Trophoblast cell (in vitro differentiated cells and primary cell): ENCODE results near the gene ALKAL2.
A peak's percentile ranks its signal among the peaks of the same experiment; 100 is the strongest.

ENCODE experiments used
- DNase-seq, 2 donors: peaks; one replicate each; pipeline ENCODE4 v3.0.0-alpha.2; 2016
- H2AFZ ChIP-seq: 2 replicates; pipeline ENCODE4 v1.6.1; 2013; ENCODE audit warnings: low read length, moderate library complexity, mild to moderate bottlenecking; ENCODE audit not compliant: insufficient read depth, poor library complexity
- H2AK5ac ChIP-seq: 2 replicates; pipeline ENCODE4 v1.6.1; 2013; ENCODE audit warnings: mild to moderate bottlenecking, low read length
- H2BK120ac ChIP-seq: 2 replicates; pipeline ENCODE4 v1.6.1; 2013; ENCODE audit warnings: low read length, mild to moderate bottlenecking, moderate library complexity; ENCODE audit not compliant: insufficient read depth, poor library complexity
- H2BK12ac ChIP-seq: 2 replicates; pipeline ENCODE4 v1.6.1; 2013; ENCODE audit warnings: mild to moderate bottlenecking, low read length, moderate library complexity
- H2BK5ac ChIP-seq: 2 replicates; pipeline ENCODE4 v1.6.1; 2013; ENCODE audit warnings: low read length, low read depth, moderate library complexity, mild to moderate bottlenecking; ENCODE audit not compliant: poor library complexity
- H3K14ac ChIP-seq: 2 replicates; pipeline ENCODE4 v1.6.1; 2013; ENCODE audit warnings: mild to moderate bottlenecking, low read length
- H3K18ac ChIP-seq: 2 replicates; pipeline ENCODE4 v1.6.1; 2013; ENCODE audit warnings: mild to moderate bottlenecking, low read length
- H3K23ac ChIP-seq: 2 replicates; pipeline ENCODE4 v1.6.1; 2013; ENCODE audit warnings: low read length
- H3K27ac ChIP-seq: 2 replicates; pipeline ENCODE4 v1.5.1; 2013; ENCODE audit warnings: low read depth, mild to moderate bottlenecking, inconsistent platforms, low read length, moderate library complexity
- H3K27me3 ChIP-seq: 2 replicates; pipeline ENCODE4 v1.6.1; 2013; ENCODE audit warnings: inconsistent platforms, mild to moderate bottlenecking, low read length, moderate library complexity; ENCODE audit not compliant: insufficient read depth
- H3K36me3 ChIP-seq, 2 experiments: 1 replicate in 1 of 2; 2 replicates in 1 of 2; pipeline ENCODE4 v1.6.1; 2013; ENCODE audit warnings: low read length in 2 of 2, mild to moderate bottlenecking in 2 of 2, moderate library complexity in 1 of 2; ENCODE audit not compliant: insufficient read depth in 2 of 2, control insufficient read depth in 1 of 2
- H3K4ac ChIP-seq: 2 replicates; pipeline ENCODE4 v1.6.1; 2013; ENCODE audit warnings: low read depth, mild to moderate bottlenecking, low read length, moderate library complexity
- H3K4me1 ChIP-seq, 2 experiments: 1 replicate in 1 of 2; 2 replicates in 1 of 2; pipeline ENCODE4 v1.6.1; 2013; ENCODE audit warnings: low read length in 2 of 2, mild to moderate bottlenecking in 2 of 2, moderate library complexity in 1 of 2; ENCODE audit not compliant: insufficient read depth in 2 of 2, control insufficient read depth in 1 of 2
- H3K4me2 ChIP-seq: 2 replicates; pipeline ENCODE4 v1.6.1; 2013; ENCODE audit warnings: inconsistent platforms, mild to moderate bottlenecking, low read length, moderate library complexity
- H3K4me3 ChIP-seq: 2 replicates; pipeline ENCODE4 v1.5.1; 2013; ENCODE audit warnings: mild to moderate bottlenecking, low read depth, low read length, inconsistent platforms
- H3K79me1 ChIP-seq: one replicate; pipeline ENCODE4 v1.6.1; 2013; ENCODE audit warnings: low read length
- H3K79me2 ChIP-seq: 2 replicates; pipeline ENCODE4 v1.6.1; 2013; ENCODE audit warnings: low read length, mild to moderate bottlenecking; ENCODE audit not compliant: control insufficient read depth, insufficient read depth, poor library complexity
- H3K9ac ChIP-seq: 2 replicates; pipeline ENCODE4 v1.6.1; 2013; ENCODE audit warnings: mild to moderate bottlenecking, low read length
- H3K9me3 ChIP-seq: 2 replicates; pipeline ENCODE4 v1.6.1; 2013; ENCODE audit warnings: low read depth, mild to moderate bottlenecking, control low read depth, inconsistent platforms, low read length; ENCODE audit not compliant: insufficient read depth
- H4K12ac ChIP-seq: 2 replicates; pipeline ENCODE4 v1.6.1; 2013; ENCODE audit warnings: low read depth, mild to moderate bottlenecking, low read length, moderate library complexity
- H4K8ac ChIP-seq: 2 replicates; pipeline ENCODE4 v1.6.1; 2013; ENCODE audit warnings: low read depth, mild to moderate bottlenecking, low read length, moderate library complexity
- H4K91ac ChIP-seq: one replicate; pipeline ENCODE4 v1.6.1; 2013; ENCODE audit warnings: low read depth, mild to moderate bottlenecking, low read length, moderate library complexity
- WGBS: extraction: QIAGEN DNeasy Blood & Tissue Kit; methylation state at CpG from one replicate; pipeline ENCODE4 v1.1.7; 2013; ENCODE audit warnings: missing lambda C conversion rate; ENCODE audit not compliant: insufficient read length, insufficient coverage; ENCODE audit errors: extremely low coverage; 5-methylcytosine and 5-hydroxymethylcytosine counted together

ALKAL2 gene

DNA sequence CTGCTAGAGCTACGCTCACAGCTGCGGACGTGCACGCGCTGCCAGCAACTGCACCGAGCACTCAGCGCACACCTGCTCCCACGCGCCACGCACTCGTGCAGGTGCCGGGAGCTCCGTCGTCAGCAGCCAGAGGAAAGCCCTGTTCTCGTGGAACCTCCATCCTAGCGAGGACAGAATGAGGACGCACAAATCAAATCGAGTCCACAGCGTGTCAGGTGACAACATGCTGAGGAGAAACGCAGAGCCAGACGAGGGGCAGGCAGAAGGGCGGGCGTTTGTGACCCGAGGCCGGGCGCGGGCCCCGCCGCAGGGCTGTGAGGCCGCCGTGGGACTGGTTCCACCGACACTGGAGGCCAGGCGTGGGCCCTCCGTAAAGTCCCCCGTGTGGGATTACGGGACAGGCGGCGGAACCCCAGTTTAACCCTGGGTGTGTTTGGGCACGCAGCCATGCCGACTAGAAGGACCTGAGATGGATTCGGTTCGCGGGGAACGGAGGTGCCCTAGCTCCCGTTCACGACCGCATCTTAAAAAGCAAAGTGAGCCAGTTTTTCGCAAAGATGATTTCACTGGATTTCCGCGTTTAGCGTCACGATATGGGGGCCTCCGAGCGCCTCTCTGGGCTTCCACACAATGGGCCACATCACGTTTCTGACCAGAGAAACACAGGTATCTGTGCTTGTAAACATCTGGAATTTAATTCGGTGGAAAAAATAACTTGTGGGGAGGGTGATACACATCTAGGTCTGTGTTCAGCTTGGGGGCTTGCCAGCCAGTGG lies 26.9 kb upstream of the ALKAL2 start:
- peaks cover 9 to 13% of the 10 kb centered on the region in 2 experiments for H3K4me1 ChIP-seq
- no peak overlapping the region for H3K14ac ChIP-seq
- no peak overlapping the region for H2AK5ac ChIP-seq
- H3K27me3 ChIP-seq = no peaks in the 10 kb centered on the region
- H3K27ac ChIP-seq = no peak overlapping the region
- no peak overlapping the region for H3K9ac ChIP-seq
- no CpG with 5 or more reads among the region's 56 CpGs for WGBS
- H2BK5ac ChIP-seq = no peak overlapping the region
- no peak overlapping the region for H2BK12ac ChIP-seq
- no peak overlapping the region for H3K18ac ChIP-seq
- no peak overlapping the region for H2AFZ ChIP-seq
- DNase-seq = no peak
- no peak overlapping the region for H4K91ac ChIP-seq
- peaks cover 5% of the 10 kb centered on the region for H3K9me3 ChIP-seq
- H2BK120ac ChIP-seq = no peak overlapping the region
- H3K23ac ChIP-seq = no peak overlapping the region
- no peak overlapping the region for H3K4me2 ChIP-seq
- H4K12ac ChIP-seq = no peak overlapping the region
- no peaks in the 10 kb centered on the region for H3K36me3 ChIP-seq
- H3K4ac ChIP-seq = no peak overlapping the region
- H3K4me3 ChIP-seq = no peak overlapping the region
- H3K79me1 ChIP-seq = peaks cover 3% of the 10 kb centered on the region
- H4K8ac ChIP-seq = no peak overlapping the region
- no peaks in the 10 kb centered on the region for H3K79me2 ChIP-seq

DNA sequence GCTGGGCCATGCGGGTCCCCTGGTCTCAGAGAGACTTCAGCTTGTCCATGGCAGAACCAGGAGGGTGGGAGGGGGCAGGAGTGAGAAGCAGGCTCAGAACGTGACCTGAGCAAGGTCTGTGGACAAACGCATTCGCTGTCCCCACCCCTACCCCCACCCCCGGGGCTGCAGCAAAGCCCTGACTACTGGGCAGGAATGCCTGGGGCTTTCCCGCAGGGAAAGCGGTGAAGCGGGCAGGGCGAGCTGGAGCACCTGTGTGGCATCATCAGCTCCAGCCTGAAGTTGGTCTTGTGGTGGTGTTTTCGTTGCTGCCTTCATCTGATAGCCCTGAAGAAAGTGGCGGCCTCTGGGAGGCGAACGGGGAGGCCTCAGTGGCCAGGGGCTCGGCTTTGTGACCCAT lies 26.1 kb upstream of the ALKAL2 start:
- no peak overlapping the region for H3K18ac ChIP-seq
- H2AFZ ChIP-seq = no peak overlapping the region
- H3K79me2 ChIP-seq = no peaks in the 10 kb centered on the region
- no peak overlapping the region for H3K4ac ChIP-seq
- H3K23ac ChIP-seq = no peak overlapping the region
- H3K9me3 ChIP-seq = peaks cover 3% of the 10 kb centered on the region
- WGBS = no CpG with 5 or more reads among the region's 14 CpGs
- no peak overlapping the region for H2BK5ac ChIP-seq
- H2BK120ac ChIP-seq = no peak overlapping the region
- H3K4me2 ChIP-seq = no peak overlapping the region
- no peak overlapping the region for H2BK12ac ChIP-seq
- H3K4me1 ChIP-seq = peaks cover 16 to 20% of the 10 kb centered on the region in 2 experiments
- H3K9ac ChIP-seq = no peak overlapping the region
- no peak overlapping the region for H3K14ac ChIP-seq
- H3K27me3 ChIP-seq = no peaks in the 10 kb centered on the region
- H3K27ac ChIP-seq = no peak overlapping the region
- no peak overlapping the region for H2AK5ac ChIP-seq
- no peak overlapping the region for H3K4me3 ChIP-seq
- H3K36me3 ChIP-seq = no peaks in the 10 kb centered on the region
- DNase-seq = peak; percentile 30 to 54
- H4K91ac ChIP-seq = no peak overlapping the region
- no peak overlapping the region for H4K8ac ChIP-seq
- no peak overlapping the region for H4K12ac ChIP-seq
- peaks cover 3% of the 10 kb centered on the region for H3K79me1 ChIP-seq

DNA sequence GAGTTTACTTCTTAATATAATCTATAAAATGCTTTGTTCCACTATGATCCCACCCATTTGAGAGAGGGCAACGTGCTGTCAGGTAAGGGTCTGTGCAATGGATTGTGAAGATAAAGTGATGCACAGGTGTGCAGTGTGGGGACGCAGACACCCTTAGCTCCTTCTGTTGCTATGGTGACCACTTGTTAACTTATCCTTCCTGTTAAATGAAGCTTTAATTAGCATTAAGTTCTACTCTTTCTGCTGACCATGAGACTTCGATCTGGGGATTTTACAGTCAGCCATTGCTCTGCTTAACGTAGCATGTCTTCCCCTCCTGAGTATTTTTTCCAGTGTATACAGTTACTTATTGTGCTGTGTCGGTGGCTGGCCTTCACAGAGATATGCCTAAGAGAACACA lies 23.1 kb upstream of the ALKAL2 start:
- no peaks in the 10 kb centered on the region for H3K36me3 ChIP-seq
- WGBS = no CpG with 5 or more reads among the region's 5 CpGs
- no peak overlapping the region for H2BK5ac ChIP-seq
- H3K27me3 ChIP-seq = no peaks in the 10 kb centered on the region
- no peak overlapping the region for H3K23ac ChIP-seq
- no peak overlapping the region for H2BK120ac ChIP-seq
- no peak overlapping the region for H3K14ac ChIP-seq
- H3K4me1 ChIP-seq = peaks cover 7 to 8% of the 10 kb centered on the region in 2 experiments
- no peaks in the 10 kb centered on the region for H3K9me3 ChIP-seq
- no peak overlapping the region for H4K8ac ChIP-seq
- H3K9ac ChIP-seq = no peak overlapping the region
- no peak overlapping the region for H4K91ac ChIP-seq
- DNase-seq = no peak
- H2AFZ ChIP-seq = no peak overlapping the region
- H3K4ac ChIP-seq = no peak overlapping the region
- H4K12ac ChIP-seq = no peak overlapping the region
- no peaks in the 10 kb centered on the region for H3K79me1 ChIP-seq
- no peak overlapping the region for H3K18ac ChIP-seq
- H2AK5ac ChIP-seq = no peak overlapping the region
- H2BK12ac ChIP-seq = no peak overlapping the region
- no peak overlapping the region for H3K27ac ChIP-seq
- no peak overlapping the region for H3K4me2 ChIP-seq
- no peak overlapping the region for H3K4me3 ChIP-seq
- H3K79me2 ChIP-seq = no peaks in the 10 kb centered on the region

DNA sequence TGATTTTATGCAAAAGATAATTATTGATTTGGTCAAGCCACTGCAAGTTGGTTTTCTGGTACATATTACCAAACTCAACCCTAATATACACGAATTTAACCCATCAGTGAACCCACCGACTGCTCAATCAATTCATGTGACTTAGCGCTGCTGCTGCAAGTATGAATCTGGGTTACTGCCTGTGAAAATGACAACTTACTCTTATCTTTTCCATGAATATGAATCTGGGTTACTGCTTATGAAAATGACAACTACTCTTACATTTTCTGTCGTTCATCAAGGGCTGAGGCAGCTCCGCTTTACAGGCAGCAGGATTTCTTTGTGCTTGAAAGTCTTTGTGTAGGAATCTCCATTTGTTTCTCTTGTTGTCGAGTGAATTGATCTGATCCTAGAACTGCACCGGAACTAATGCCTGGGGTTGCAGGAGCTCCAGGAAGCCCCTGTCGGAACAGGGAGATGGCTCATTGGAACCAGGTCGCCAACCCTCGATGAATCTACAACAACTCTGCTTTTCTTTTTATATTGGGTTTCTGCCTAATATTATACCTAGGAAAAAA lies 22.1 kb upstream of the ALKAL2 start:
- H3K79me2 ChIP-seq = no peaks in the 10 kb centered on the region
- no peak overlapping the region for H3K23ac ChIP-seq
- no peak overlapping the region for H4K12ac ChIP-seq
- no CpG with 5 or more reads among the region's 10 CpGs for WGBS
- H4K8ac ChIP-seq = no peak overlapping the region
- no peak overlapping the region for H3K18ac ChIP-seq
- H3K79me1 ChIP-seq = no peaks in the 10 kb centered on the region
- no peak overlapping the region for H3K9ac ChIP-seq
- H3K4ac ChIP-seq = no peak overlapping the region
- no peak overlapping the region for H2BK12ac ChIP-seq
- H3K14ac ChIP-seq = no peak overlapping the region
- H3K27ac ChIP-seq = no peak overlapping the region
- H2BK5ac ChIP-seq = no peak overlapping the region
- peaks cover 7 to 8% of the 10 kb centered on the region in 2 experiments for H3K4me1 ChIP-seq
- H3K36me3 ChIP-seq = no peaks in the 10 kb centered on the region
- H4K91ac ChIP-seq = no peak overlapping the region
- H3K27me3 ChIP-seq = no peaks in the 10 kb centered on the region
- no peak overlapping the region for H2AK5ac ChIP-seq
- no peaks in the 10 kb centered on the region for H3K9me3 ChIP-seq
- no peak overlapping the region for H2AFZ ChIP-seq
- no peak overlapping the region for H2BK120ac ChIP-seq
- H3K4me3 ChIP-seq = no peak overlapping the region
- no peak overlapping the region for H3K4me2 ChIP-seq
- no peak for DNase-seq
